NCI-H748 treated with DMSO at 0.1 percent for 48 hours (cell line): ENCODE results near the gene NFILZ.

ENCODE experiments used
- DNase-seq: peaks from one replicate; lab custom pipeline; 2025; lab: John Stamatoyannopoulos, UW

The NFILZ gene

GRCh38 chr19:8641908-8642547, 11.6 kb downstream of the NFILZ start:
- no peak for DNase-seq

DNA sequence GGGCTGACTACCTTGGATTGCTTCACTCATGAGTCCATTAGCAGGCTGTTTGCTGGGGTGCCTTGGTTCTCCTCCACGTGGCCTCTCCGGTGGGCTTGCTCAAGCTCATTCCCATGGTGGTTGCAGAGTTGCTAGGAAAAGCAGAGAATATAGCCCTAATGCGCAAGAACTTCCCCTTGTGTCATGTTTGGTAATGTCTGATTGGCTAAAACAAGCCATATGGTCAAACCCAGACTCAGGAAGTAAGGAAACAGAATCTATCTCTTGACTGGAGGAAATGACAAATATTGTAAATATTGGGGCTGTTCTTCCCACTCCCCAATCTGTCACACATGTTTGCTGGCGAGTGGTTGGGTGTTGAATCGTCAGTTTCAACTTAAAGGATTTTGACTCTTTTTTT, 12.1 kb downstream of the NFILZ start:
- DNase-seq: no peak

GRCh38 chr19:8643860-8644653, 13.6 kb downstream of the NFILZ start:
- DNase-seq: no peak

DNA sequence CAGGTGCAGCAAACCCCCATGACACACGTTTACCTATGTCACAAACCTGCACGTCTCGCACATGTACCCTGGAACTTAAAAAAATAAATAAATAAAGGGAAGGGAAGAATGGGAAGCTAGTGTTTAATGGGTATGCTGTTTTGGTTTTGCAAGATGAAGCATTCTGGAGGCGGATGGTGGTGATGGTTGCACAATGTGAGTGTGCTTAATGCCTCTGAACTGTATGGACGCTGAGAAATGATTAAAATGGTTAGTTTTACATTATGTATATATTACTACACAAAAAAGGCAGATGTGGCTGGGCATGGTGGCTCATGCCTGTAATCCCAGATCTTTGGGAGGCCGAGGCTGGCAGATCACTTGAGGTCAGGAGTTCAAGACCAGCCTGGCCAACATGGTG, 17.8 kb downstream of the NFILZ start:
- no peak for DNase-seq

DNA sequence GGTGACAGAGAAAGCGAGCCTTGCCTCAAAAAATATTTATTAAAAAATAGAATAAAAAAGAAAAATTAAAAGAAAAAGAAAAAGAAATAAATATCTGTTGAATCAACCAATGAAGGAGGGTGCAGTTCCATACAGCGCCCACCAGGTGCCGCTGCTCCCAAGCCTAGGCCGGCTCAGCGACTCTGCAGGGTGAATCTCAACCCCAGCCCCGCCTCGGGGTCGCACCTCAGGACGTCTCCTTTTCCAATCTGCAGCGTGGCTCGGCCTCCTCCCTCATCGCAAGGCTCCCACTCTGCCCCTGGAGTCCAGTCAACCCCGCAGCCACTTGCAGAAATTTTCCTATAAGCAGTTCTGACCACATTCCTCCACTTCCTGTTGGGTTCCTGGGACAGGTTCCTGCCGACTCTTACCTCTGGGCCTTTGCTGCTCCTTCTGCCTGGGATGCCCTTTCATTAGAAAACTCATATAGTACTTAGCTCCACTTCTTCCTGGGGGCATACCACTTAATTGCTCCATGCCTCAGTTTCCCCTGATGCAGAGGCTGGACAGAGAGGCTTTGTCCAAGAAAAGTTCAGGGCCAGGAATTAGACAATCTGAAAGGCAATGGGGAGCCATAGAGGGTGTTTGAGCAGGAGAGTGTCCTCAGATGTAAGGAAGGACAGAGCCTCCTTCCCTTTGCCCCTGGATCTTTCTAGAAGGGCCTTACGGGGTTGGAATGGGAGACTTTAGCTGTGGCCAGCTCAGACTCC, 24.3 kb downstream of the NFILZ start:
- DNase-seq: no peak

DNA sequence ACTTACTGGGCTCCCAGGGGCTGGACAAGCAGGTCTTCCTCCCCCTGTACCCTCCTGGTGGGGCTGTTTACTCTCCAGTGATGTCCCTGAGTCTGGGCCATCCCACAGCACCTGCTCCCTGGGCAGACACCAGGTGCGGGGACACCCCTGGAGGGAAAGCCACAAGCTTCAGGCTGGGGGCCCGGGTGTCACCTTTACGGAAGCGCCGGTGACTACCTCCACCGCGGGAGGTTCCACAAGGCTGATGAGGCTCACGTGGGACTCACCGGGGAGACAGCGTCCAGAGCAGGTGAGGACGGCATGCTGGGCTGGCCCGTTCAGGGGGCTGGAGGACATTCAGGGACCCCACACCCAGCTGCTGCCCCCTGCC, 24.9 kb downstream of the NFILZ start:
- DNase-seq: no peak

DNA sequence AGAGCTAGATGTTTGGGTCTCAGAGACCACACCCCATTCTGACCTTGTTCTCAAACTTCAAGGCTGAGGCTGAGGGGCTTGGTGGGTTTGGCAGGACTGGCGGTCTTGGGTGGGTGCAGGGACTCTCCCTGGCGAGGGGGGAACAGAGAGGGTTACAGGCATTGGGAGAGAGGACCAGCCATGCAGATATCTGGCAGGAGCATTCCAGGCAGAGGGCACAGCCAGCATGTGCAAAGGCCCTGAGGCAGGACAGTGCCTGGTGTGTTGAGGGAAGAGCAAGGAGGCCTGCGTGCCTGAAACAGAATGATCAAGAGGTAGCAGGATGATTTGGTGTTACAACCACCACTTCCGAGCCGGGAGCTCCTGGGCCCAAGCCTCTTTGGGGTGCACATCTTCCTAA, 27.4 kb downstream of the NFILZ start:
- no peak for DNase-seq

DNA sequence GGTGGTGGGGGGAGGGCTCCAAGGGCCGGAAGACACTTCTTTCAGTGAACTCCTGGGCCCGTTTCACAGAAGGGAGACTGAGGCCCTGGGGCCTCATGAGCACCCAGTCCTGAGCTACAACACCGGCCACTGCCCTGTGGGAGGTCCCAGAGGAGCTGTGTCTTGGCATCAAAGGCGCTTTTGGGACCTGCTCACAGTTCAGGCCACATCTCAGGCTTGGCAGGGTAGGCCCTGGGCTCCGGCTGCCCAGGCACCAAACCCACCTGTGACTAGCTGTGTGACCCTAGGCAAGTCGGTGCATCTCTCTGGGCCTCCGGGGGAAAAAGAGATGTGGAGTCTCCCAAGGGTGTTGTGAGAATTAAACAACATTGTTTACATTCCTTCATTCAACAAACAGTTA, 29.5 kb downstream of the NFILZ start:
- DNase-seq: no peak

- DNase-seq: no peak
These were observed 31.8 kb downstream of the NFILZ start for GRCh38 chr19:8662263-8662662.

GRCh38 chr19:8663920-8664670, 33.7 kb downstream of the NFILZ start:
- no peak for DNase-seq

GRCh38 chr19:8664671-8665057, 34.2 kb downstream of the NFILZ start:
- DNase-seq: no peak

GRCh38 chr19:8665468-8666213, 35.2 kb downstream of the NFILZ start:
- DNase-seq: no peak

DNA sequence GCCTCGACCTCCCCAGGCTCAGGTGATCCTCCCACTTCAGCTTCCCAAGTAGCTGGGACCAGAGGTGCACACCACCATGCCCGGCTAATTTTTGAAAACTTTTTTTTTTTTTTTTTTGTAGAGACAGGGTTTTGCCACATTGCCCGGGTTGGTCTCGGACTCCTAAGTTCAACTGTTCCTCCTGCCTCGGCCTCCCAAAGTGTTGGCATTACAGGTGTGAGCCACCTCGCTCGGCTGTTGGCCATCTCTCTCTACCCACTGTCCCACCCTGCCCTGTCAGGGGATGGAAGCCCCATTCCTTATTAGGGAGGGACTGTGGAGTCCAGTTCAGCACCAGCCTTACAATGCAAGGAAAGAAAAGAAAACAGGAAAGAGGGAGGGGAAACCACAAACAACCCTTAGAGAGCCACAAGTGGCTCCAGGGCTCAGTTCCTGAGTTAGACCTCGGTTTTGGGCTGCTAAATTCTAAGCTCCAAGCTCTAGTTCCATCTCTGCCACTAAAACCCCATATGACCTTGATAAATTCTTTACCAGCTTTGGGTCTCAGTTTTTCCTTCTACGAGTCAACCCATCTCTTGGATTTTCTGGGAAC, 36.5 kb downstream of the NFILZ start:
- DNase-seq: no peak

DNA sequence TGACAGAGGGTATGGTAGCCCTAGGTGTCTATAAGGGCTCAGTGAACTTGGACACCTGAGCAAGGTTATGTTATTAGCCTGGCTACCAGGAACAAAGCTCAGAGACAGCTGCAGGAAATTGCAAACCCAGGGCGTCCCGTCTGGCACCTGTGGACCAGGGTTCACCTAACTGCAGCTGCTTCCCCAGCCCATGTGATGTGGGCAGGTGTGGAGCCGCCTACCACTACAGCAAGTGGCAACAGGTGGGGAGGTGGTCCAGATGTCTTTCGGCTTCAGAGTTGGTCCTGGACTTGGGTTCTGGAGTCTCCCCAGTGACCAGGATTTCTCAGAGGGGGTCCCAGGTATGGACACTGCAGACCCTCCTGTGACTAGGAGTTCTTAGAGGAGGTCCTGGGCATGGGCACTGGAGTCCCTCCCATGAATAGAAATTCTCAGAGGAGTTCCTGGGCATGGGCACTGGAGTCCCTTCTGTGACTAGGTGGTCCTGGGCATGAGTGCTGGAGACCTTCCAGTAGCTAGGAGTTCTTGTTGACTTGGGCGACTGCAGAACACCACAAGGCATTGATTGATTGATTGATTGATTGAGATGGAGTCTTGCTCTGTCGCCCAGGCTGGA, 43.0 kb downstream of the NFILZ start:
- DNase-seq: no peak

GRCh38 chr19:8675066-8675465, 44.6 kb downstream of the NFILZ start:
- DNase-seq: no peak

DNA sequence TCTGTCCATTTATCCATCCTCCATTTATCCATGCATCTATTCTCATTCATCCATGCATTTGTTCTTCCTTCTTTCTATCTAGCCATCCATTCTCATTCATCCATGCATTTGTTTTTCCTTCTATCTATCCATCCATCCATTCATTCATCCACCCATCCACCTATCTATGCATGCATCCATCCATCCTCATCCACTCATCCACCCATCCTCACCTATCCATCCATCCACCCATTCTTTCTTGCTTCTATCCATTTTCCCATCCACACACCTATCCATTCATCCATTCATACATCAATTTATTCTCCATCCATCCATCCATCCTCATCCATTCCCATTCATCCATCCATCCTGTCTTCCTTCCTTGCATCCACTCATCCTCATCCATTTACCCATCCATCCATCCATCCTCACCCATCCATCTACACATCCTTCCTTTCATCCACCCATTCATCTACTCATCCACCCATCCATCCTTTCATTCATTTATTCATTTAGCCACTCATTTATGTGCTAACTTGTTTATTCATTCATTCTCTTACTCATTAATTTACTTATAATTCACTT, 47.9 kb downstream of the NFILZ start:
- DNase-seq: no peak
